Left cardiac atrium (tissue), 4 donors: ENCODE results near the gene ABI1. TPM values are rescaled to one million over a fixed set of nuclear protein-coding genes. Genes with fewer than 3 reads are reported as not detected.

Source experiments
- ATAC-seq, 2 donors: fragments of 200-7000 bp; cut with Tn5 transposase; one replicate each; pipeline ENCODE4 v1.9.1; 2020; ENCODE audit warnings: mild to moderate bottlenecking in 2 of 2, moderate library complexity in 2 of 2
- DNase-seq: peaks from one replicate; pipeline ENCODE4 v3.0.0-alpha.2; 2020
- intact Hi-C, 2 donors: fragments of 100-400 bp; cut with DNase I; formaldehyde crosslinking; loops; one replicate each; pipeline versions ENCODE4 v1.14.1 to v1.15.1; 2022 to 2023
- total RNA-seq, 2 donors: library from RNA; stranded (reverse); fragmentation: NEBNext Ultra II Directional; extraction: Animal tissue kit (Norgen Biotek cat#: 25700); gene quantifications; one replicate each; pipeline ENCODE4 v1.2.1, GENCODE V29; 2021
- donor health status: DM: no; HTN: yes; CAD: no.
- donor health status: DM: no; HTN: yes; CAD: no; lungs with severe emphysema.
- donor health status: DM: yes; HTN: yes; CAD: no.
- donor health status: Dilated cardiomyopathy.

ABI1 gene
- total RNA-seq, 2 donors from 2014 or later: 24.9 to 26.7 TPM

DNA sequence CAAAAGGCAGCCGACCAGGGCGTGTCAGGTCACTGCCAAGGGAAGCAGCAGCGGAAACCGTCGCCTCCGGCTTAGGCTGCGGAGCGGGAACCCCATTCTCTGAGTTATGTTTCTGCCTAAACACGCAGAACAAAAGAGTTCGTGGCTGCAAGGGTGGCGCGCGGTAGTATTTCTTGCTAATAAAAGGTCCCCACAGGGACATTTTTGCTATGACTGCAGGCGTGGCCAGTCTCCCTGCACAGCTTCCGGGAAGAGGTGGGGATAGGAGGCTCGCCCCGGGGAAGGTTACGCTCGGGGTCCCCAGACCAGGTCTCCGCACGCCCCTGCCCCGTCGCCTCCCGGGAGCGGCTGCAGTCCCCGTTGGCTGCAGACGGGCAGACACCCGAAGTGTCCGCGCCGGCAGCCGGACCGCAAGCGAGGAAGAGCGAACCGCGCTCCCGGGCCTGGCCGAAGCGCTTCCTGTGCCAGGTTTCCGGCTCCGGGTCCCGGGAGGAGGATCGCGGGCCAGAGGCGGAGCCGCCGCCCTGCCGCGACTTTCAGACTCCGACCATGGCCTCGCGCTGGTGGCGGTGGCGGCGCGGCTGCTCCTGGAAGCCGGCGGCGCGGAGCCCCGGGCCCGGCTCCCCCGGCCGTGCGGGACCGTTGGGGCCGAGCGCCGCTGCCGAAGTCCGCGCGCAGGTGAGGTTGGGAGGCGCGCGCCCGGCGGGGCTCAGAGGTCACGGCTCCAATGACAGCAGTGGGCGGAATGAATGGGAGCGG lies 163.4 kb downstream of the ABI1 start, which contains the start of gene PDSS1:
TSS of gene PDSS1 (plus strand) at position 539 of the 759 bp plus-strand sequence. CDS start at position 550, 11 bp downstream.
- ATAC-seq: peak; percentile 96
- intact Hi-C loops: no loop called here
- DNase-seq: peak; percentile 81

DNA sequence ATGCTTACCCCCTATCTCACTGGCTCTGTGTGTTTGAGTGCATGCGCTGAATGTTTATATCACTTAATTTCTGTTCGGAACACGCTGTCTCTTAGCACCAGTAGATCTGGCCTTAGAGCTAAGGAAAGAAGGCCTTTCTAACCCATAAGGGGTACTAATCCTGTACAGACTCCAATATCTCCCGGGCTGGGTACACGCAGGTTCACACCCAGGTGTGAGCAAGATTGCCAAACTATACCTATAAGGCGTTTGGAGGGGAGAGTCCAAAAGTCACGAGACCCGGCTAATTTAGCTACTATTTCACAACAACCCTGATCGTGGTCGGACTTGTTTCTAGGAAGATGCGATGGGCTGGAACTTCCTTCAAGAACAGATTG lies 164.0 kb downstream of the ABI1 start:
- ATAC-seq: no peak
- intact Hi-C loops: no loop called here

More for the DNA sequence above, 164.0 kb downstream of the ABI1 start:
- DNase-seq: no peak

Other genes with a start within 250 kb of the ABI1 start
- 1 to 10 TPM; 4.7 to 6.2 TPM for gene PDSS1, start 163.3 kb downstream of the ABI1 start, total RNA-seq
- 10 to 100 TPM in 1 of 2 donors, 1 to 10 TPM in 1; 8.1 to 11.5 TPM for gene ANKRD26, start 239.5 kb upstream of the ABI1 start, total RNA-seq